Measurements from ENCODE around the gene SLC9A4.

SLC9A4 gene

DNA sequence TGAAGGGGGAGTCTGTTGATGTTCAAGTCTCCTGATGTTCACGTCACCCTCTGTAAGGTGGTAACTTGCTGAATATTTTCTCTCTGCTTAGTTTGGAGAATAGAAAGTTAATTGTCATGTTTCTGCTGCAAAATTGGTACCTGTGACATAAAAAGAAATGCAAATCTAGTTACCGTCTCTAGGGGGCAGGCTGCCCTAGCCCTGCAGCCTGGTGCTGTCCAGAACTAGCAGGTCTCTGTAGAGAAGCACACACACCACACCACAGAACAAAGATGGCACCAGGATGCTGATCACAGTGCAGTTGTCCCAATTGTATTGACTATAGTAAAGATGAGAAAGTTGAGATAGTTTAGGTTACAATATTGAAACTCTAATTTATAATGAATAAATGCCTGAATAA is 47.0 kb downstream of the SLC9A4 start:
- H3K36me3 Mint-ChIP-seq (ENCODE audit: low read depth) = no peaks in the 10 kb centered on the region
- H3K9me3 Mint-ChIP-seq = no peaks in the 10 kb centered on the region
- H3K27ac Mint-ChIP-seq = no peak overlapping the region
- intact Hi-C loops (cut with micrococcal nuclease) = loop anchor here (1.0 to 5.0 kb wide), 3 partner anchors 48 to 95 kb away; partner anchors contain the start of gene SLC9A4
- no peaks in the 10 kb centered on the region for H3K27me3 Mint-ChIP-seq
- H3K4me1 Mint-ChIP-seq (ENCODE audit: low read depth) = no peaks in the 10 kb centered on the region
- no peak overlapping the region for H3K4me3 Mint-ChIP-seq

DNA sequence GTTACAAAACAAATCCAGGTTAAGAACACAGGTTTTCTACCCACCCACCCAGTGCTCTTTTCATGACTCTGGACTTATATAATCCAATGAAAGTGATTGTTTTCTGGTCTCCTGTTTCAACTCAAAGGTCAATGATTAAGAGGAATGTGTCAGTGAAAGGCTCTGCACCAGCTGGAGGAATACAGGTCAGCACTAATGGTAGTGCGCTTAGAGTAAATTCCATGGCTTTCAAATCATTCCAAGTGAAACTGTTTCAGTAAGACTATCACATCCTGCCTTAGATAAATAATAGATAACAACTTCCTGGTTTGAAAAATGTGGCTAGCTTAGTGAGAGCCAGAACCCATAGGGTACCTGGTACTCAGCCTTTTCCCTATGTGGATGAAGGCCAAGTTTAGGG is 47.8 kb downstream of the SLC9A4 start:
- no peak overlapping the region for H3K4me3 Mint-ChIP-seq
- no peaks in the 10 kb centered on the region for H3K4me1 Mint-ChIP-seq (ENCODE audit: low read depth)
- H3K9me3 Mint-ChIP-seq = no peaks in the 10 kb centered on the region
- no peak overlapping the region for H3K27ac Mint-ChIP-seq
- H3K27me3 Mint-ChIP-seq = no peaks in the 10 kb centered on the region
- H3K36me3 Mint-ChIP-seq (ENCODE audit: low read depth) = no peaks in the 10 kb centered on the region
- intact Hi-C loops (cut with micrococcal nuclease) = loop anchor here (1.0 to 5.0 kb wide), 3 partner anchors 48 to 94 kb away; partner anchors contain the start of gene SLC9A4

GRCh38 chr2:102522162-102522561 is 49.1 kb downstream of the SLC9A4 start:
- intact Hi-C loops (cut with micrococcal nuclease) = loop anchor here (5.0 kb wide), 1 partner anchor 50 kb away; the partner anchor contains the start of gene SLC9A4
- no peak overlapping the region for H3K4me3 Mint-ChIP-seq
- no peaks in the 10 kb centered on the region for H3K4me1 Mint-ChIP-seq (ENCODE audit: low read depth)
- no peaks in the 10 kb centered on the region for H3K9me3 Mint-ChIP-seq
- H3K27me3 Mint-ChIP-seq = no peaks in the 10 kb centered on the region
- H3K27ac Mint-ChIP-seq = no peak overlapping the region
- H3K36me3 Mint-ChIP-seq (ENCODE audit: low read depth) = no peaks in the 10 kb centered on the region

- intact Hi-C loops (cut with micrococcal nuclease) = loop anchor here (5.0 kb wide), 1 partner anchor 51 kb away; the partner anchor contains the start of gene SLC9A4
- H3K9me3 Mint-ChIP-seq = no peaks in the 10 kb centered on the region
- H3K36me3 Mint-ChIP-seq (ENCODE audit: low read depth) = no peaks in the 10 kb centered on the region
- no peak overlapping the region for H3K4me3 Mint-ChIP-seq
- no peaks in the 10 kb centered on the region for H3K4me1 Mint-ChIP-seq (ENCODE audit: low read depth)
- peaks cover under 1% of the 10 kb centered on the region for H3K27me3 Mint-ChIP-seq
- no peak overlapping the region for H3K27ac Mint-ChIP-seq
Observed at GRCh38 chr2:102522890-102523289, 49.9 kb downstream of the SLC9A4 start.

GRCh38 chr2:102523651-102524050 is 50.6 kb downstream of the SLC9A4 start:
- Mint-ChIP-seq H3K9me3 (no peaks in the 10 kb centered on the region), H3K4me3 (no peak overlapping the region), H3K36me3 (ENCODE audit: low read depth) (no peaks in the 10 kb centered on the region), H3K27me3 (peaks cover 2% of the 10 kb centered on the region), H3K4me1 (ENCODE audit: low read depth) (no peaks in the 10 kb centered on the region), H3K27ac (no peak overlapping the region)
- intact Hi-C loops (cut with micrococcal nuclease) = loop anchor here (5.0 kb wide), 1 partner anchor 51 kb away; the partner anchor contains the start of gene SLC9A4

GRCh38 chr2:102527086-102527485 is 54.1 kb downstream of the SLC9A4 start:
- Mint-ChIP-seq H3K36me3 (ENCODE audit: low read depth) (no peaks in the 10 kb centered on the region), H3K4me1 (ENCODE audit: low read depth) (no peaks in the 10 kb centered on the region), H3K4me3 (no peak overlapping the region), H3K27me3 (peaks cover 6% of the 10 kb centered on the region), H3K9me3 (no peaks in the 10 kb centered on the region), H3K27ac (no peak overlapping the region)
- intact Hi-C loops (cut with micrococcal nuclease) = no loop called here

DNA sequence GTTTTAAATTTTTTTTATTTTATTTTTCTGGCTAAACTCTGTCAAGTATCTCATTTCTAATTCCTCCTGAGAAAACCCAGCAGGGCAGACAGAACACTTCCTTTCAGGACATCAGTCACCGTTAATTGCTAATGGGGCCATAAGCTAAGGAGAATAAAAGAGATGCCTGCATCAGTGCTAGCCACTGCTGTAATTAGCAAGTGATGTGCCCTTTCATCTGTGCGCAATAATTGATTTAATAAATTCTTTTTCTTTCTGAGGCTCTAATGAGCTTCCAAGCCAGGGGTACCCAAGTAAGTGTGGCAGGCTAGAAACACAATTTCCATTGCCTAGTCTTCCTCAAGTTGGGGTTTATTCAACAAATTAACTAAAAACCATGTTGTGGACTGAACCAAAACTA is 65.5 kb downstream of the SLC9A4 start:
- Mint-ChIP-seq H3K27me3 (peaks cover 2% of the 10 kb centered on the region), H3K27ac (no peak overlapping the region), H3K36me3 (ENCODE audit: low read depth) (no peaks in the 10 kb centered on the region), H3K9me3 (no peaks in the 10 kb centered on the region), H3K4me3 (no peak overlapping the region), H3K4me1 (ENCODE audit: low read depth) (no peaks in the 10 kb centered on the region)
- intact Hi-C loops (cut with micrococcal nuclease) = no loop called here

GRCh38 chr2:102540882-102541281 is 67.9 kb downstream of the SLC9A4 start:
- no peaks in the 10 kb centered on the region for H3K36me3 Mint-ChIP-seq (ENCODE audit: low read depth)
- H3K9me3 Mint-ChIP-seq = no peaks in the 10 kb centered on the region
- intact Hi-C loops (cut with micrococcal nuclease) = no loop called here
- no peaks in the 10 kb centered on the region for H3K27me3 Mint-ChIP-seq
- H3K4me3 Mint-ChIP-seq = no peak overlapping the region
- no peaks in the 10 kb centered on the region for H3K4me1 Mint-ChIP-seq (ENCODE audit: low read depth)
- no peak overlapping the region for H3K27ac Mint-ChIP-seq

DNA sequence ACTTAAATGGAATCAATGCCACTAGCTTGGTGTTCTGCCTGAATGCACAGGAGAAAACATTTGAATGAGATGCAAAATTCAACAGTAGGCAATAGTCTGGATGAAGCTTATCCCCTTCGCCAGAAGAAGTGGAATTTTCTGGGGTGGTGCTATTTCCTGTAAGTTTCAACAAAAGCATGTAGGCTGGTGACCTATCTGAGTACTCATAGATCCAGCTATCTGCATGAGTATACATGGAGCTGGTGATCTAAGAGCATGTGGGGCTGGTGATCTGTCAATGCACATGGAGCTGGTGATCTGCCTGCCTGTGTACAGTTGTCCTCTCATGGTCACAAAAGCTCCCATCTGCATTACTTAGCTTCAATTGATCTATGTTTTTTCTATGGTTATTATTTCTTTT is 71.2 kb downstream of the SLC9A4 start:
- Mint-ChIP-seq H3K27ac (no peak overlapping the region), H3K4me1 (ENCODE audit: low read depth) (no peaks in the 10 kb centered on the region), H3K27me3 (no peaks in the 10 kb centered on the region), H3K36me3 (ENCODE audit: low read depth) (no peaks in the 10 kb centered on the region), H3K4me3 (no peak overlapping the region), H3K9me3 (peaks cover 22% of the 10 kb centered on the region)
- intact Hi-C loops (cut with micrococcal nuclease) = no loop called here

DNA sequence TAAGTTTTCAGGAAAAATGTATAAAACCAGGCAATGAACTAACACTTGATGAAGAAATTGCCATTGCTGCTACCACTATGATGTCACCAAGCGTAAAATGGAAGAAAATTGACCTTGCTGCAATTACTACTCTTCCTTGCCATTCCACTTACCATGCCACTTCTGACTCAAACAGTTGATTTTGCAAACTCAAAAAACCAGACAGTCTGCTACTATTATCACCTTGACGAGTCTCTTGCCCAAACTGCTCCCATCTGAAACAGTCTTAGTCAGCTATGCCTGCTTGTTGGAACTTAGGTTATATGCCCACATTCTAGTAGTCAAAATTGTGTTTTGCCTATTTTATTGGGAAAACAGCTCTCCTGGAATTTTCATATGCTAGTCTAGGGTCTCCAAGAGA is 74.4 kb downstream of the SLC9A4 start:
- Mint-ChIP-seq H3K27ac (no peak overlapping the region), H3K4me1 (ENCODE audit: low read depth) (peaks cover 5% of the 10 kb centered on the region), H3K9me3 (peaks cover 43% of the 10 kb centered on the region), H3K4me3 (no peak overlapping the region), H3K36me3 (ENCODE audit: low read depth) (no peaks in the 10 kb centered on the region), H3K27me3 (no peaks in the 10 kb centered on the region)
- intact Hi-C loops (cut with micrococcal nuclease) = no loop called here

DNA sequence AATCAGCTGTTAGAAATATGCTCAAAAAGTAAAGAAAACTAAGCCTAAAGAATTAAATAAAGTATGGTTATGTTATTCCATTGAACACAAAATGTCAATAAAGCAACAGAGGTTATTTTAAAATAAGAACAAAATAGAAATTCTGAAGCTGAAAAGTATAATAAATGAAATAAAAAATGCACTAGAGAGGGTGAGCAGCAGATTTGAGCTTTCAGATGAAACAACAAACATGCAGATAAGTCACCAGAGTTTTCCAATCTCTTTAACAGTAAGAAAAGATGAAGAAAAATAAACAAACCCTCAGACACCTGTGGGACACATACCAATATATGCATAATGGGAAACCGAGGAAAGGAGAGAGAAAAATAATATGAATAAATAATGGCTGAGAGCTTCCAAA is 76.0 kb downstream of the SLC9A4 start:
- peaks cover 3% of the 10 kb centered on the region for H3K27me3 Mint-ChIP-seq
- no peak overlapping the region for H3K4me3 Mint-ChIP-seq
- H3K27ac Mint-ChIP-seq = no peak overlapping the region
- peaks cover 43% of the 10 kb centered on the region for H3K9me3 Mint-ChIP-seq
- H3K4me1 Mint-ChIP-seq (ENCODE audit: low read depth) = peaks cover 5% of the 10 kb centered on the region
- intact Hi-C loops (cut with micrococcal nuclease) = no loop called here
- H3K36me3 Mint-ChIP-seq (ENCODE audit: low read depth) = no peaks in the 10 kb centered on the region

GRCh38 chr2:102550151-102550550 is 77.1 kb downstream of the SLC9A4 start:
- intact Hi-C loops (cut with micrococcal nuclease) = no loop called here
- Mint-ChIP-seq H3K9me3 (peaks cover 43% of the 10 kb centered on the region), H3K4me1 (ENCODE audit: low read depth) (peaks cover 5% of the 10 kb centered on the region), H3K4me3 (no peak overlapping the region), H3K27ac (peak overlapping the region; percentile 26), H3K27me3 (peaks cover 3% of the 10 kb centered on the region), H3K36me3 (ENCODE audit: low read depth) (no peaks in the 10 kb centered on the region)

DNA sequence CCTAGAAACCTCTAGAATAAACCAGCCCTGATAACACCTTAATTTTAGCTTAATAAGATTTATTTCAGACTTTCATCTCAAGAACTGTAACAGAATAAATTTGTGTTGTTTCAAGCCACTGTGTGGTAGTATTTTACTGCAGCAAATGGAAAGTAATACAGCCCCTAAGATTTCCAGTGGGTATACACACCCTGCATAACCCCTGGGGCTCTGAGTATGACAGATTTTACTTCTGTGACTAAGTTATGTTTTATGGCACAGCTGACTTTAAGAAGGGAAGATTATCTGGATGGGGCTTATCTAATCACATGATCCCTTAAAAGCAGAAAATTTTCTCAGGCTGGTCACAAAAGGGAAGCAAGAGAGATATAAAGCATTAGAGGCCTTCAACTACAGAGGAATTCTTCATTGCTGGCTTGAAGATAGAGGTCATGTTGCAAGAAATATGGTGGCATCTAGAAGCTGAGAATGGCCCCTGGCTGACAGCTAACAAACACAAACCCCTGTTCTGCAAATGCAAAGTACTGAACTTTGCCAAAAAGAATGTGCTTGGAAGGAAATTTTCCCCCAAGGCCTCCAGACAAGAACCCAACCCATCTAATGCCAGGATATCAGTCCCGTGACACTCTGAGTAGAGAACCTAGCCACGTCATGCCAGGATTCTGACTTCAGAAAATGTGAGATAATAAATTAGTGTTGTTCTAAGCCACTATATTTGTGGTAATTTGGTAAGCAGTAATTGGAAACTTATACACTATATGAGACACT is 78.5 kb downstream of the SLC9A4 start:
- H3K4me1 Mint-ChIP-seq (ENCODE audit: low read depth) = peaks cover 5% of the 10 kb centered on the region
- peaks cover 43% of the 10 kb centered on the region for H3K9me3 Mint-ChIP-seq
- H3K27me3 Mint-ChIP-seq = peaks cover 3% of the 10 kb centered on the region
- no peak overlapping the region for H3K27ac Mint-ChIP-seq
- no peaks in the 10 kb centered on the region for H3K36me3 Mint-ChIP-seq (ENCODE audit: low read depth)
- intact Hi-C loops (cut with micrococcal nuclease) = no loop called here
- H3K4me3 Mint-ChIP-seq = no peak overlapping the region

DNA sequence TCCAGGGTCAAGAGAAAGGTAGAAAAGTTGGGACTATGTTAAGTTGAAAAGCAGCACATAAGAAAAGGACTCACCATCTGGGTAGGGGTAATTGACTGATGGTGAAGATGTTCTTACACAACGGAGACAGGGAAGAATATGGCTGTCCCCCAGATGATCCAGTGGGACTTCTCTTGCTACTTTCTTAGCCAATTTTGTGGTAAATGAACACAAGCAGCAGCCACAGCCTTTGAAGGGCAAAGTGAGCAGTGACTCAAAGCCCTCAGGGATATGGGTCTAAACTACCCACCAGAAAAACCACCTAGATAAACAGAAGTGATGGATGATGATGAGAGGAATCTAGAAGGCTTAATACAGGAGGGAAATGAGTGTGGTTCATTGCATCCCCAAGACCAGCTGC is 80.6 kb downstream of the SLC9A4 start:
- Mint-ChIP-seq H3K27ac (no peak overlapping the region), H3K4me3 (no peak overlapping the region), H3K36me3 (ENCODE audit: low read depth) (no peaks in the 10 kb centered on the region), H3K9me3 (peaks cover 27% of the 10 kb centered on the region), H3K4me1 (ENCODE audit: low read depth) (peaks cover 5% of the 10 kb centered on the region), H3K27me3 (peaks cover 3% of the 10 kb centered on the region)
- intact Hi-C loops (cut with micrococcal nuclease) = no loop called here

DNA sequence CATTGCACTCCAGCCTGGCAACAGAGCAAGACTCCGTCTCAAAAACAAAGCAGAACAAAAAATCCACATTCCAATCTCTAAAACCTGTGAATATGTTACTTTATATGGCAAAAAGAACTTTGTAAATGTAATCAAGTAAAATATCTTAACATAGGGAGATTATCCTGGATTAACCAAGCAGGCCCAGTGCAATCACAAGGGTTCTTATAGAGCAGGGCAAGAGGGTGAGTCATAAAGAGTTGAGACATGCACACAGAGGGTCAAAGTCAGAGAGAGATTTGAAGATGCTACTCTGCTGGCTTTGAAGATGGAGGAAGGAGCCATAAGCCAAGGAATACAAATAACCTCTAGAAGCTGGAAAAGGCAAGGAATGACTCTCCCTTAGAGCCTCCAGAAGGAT is 85.4 kb downstream of the SLC9A4 start:
- Mint-ChIP-seq H3K4me3 (no peak overlapping the region), H3K36me3 (ENCODE audit: low read depth) (no peaks in the 10 kb centered on the region), H3K4me1 (ENCODE audit: low read depth) (no peaks in the 10 kb centered on the region), H3K27me3 (peaks cover 2% of the 10 kb centered on the region), H3K9me3 (peaks cover 9% of the 10 kb centered on the region), H3K27ac (no peak overlapping the region)
- intact Hi-C loops (cut with micrococcal nuclease) = no loop called here

All from dendritic cell treated with granulocyte-macrophage colony-stimulating factor and Interleukin-4, amounts not matched to agents 40 ng/mL and 50 ng/mL, for 4 days (primary cell).